T-cell (primary cell): ENCODE results near the gene ADSL. TPM values are rescaled to one million over a fixed set of nuclear protein-coding genes. Genes with fewer than 3 reads are reported as not detected.

ENCODE experiments used
- total RNA-seq, 35 experiments: library from RNA in 6 of 35; stranded (reverse) in 6 of 35; fragments of 120-200 nt in 1 of 35; gene quantifications; one replicate each; pipeline versions ENCODE4 v1.2.1 to v1.2.4 and lab custom pipeline; 2013 to 2026

Gene ADSL
- total RNA-seq, 5 donors from 2014 or later (not counting 1 experiment from before 2014, with no cell fraction given): 64.0 to 84.3 (median 75.1) TPM

Other genes with a start within 250 kb of the ADSL start
- 100 to 1,000 TPM; 122 to 173 (median 143) TPM for gene TNRC6B, start 168.6 kb upstream of the ADSL start, total RNA-seq
- 100 to 1,000 TPM in 3 of 5 donors, 10 to 100 TPM in 2; 89.4 to 116 (median 101) TPM for gene SGSM3, start 24.1 kb downstream of the ADSL start, total RNA-seq